Measurements from ENCODE around the gene CBX7.
"Not testable (repeated sequence)": the region's sequence is repeated elsewhere in the genome, so short reads cannot be mapped to it uniquely, and the experiment has no call there.

CBX7 gene

GRCh38 chr22:39166547-39166946 is 14.1 kb upstream of the CBX7 start:
- no peak overlapping the region for H3K4me3 ChIP-seq (replicated peaks; ENCODE audit: low read depth, low read length)
- DNase-seq (ENCODE audit: extremely low read depth, insufficient read length) = no peak

GRCh38 chr22:39156093-39156492 is 3.6 kb upstream of the CBX7 start:
- H3K27me3 ChIP-seq (replicated peaks; ENCODE audit: control insufficient read depth, insufficient read depth, low read length); H3K36me3 ChIP-seq (ENCODE audit: control insufficient read depth, insufficient read depth, low read length); H3K4me3 ChIP-seq (replicated peaks; ENCODE audit: low read depth, low read length); DNase-seq (ENCODE audit: extremely low read depth, insufficient read length): not testable (repeated sequence)

More at GRCh38 chr22:39166547-39166946, 14.1 kb upstream of the CBX7 start:
- TF ChIP-seq, protein P1, sequence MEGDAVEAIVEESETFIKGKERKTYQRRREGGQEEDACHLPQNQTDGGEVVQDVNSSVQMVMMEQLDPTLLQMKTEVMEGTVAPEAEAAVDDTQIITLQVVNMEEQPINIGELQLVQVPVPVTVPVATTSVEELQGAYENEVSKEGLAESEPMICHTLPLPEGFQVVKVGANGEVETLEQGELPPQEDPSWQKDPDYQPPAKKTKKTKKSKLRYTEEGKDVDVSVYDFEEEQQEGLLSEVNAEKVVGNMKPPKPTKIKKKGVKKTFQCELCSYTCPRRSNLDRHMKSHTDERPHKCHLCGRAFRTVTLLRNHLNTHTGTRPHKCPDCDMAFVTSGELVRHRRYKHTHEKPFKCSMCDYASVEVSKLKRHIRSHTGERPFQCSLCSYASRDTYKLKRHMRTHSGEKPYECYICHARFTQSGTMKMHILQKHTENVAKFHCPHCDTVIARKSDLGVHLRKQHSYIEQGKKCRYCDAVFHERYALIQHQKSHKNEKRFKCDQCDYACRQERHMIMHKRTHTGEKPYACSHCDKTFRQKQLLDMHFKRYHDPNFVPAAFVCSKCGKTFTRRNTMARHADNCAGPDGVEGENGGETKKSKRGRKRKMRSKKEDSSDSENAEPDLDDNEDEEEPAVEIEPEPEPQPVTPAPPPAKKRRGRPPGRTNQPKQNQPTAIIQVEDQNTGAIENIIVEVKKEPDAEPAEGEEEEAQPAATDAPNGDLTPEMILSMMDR (IDR thresholded peaks at IDR 0.05; ENCODE audit: insufficient read depth, low read length, poor library complexity, severe bottlenecking) = no peak
- no peaks in the 10 kb centered on the region for H3K27me3 ChIP-seq (replicated peaks; ENCODE audit: control insufficient read depth, insufficient read depth, low read length)
- no peaks in the 10 kb centered on the region for H3K36me3 ChIP-seq (ENCODE audit: control insufficient read depth, insufficient read depth, low read length)

- H3K4me3 ChIP-seq (replicated peaks; ENCODE audit: low read depth, low read length) = no peak overlapping the region
- DNase-seq (ENCODE audit: extremely low read depth, insufficient read length) = no peak
- H3K27me3 ChIP-seq (replicated peaks; ENCODE audit: control insufficient read depth, insufficient read depth, low read length) = no peaks in the 10 kb centered on the region
- H3K36me3 ChIP-seq (ENCODE audit: control insufficient read depth, insufficient read depth, low read length) = no peaks in the 10 kb centered on the region
- TF ChIP-seq, protein P1 (IDR thresholded peaks at IDR 0.05; ENCODE audit: insufficient read depth, low read length, poor library complexity, severe bottlenecking) = no peak
Observed at GRCh38 chr22:39155421-39155820, 2.9 kb upstream of the CBX7 start.

DNA sequence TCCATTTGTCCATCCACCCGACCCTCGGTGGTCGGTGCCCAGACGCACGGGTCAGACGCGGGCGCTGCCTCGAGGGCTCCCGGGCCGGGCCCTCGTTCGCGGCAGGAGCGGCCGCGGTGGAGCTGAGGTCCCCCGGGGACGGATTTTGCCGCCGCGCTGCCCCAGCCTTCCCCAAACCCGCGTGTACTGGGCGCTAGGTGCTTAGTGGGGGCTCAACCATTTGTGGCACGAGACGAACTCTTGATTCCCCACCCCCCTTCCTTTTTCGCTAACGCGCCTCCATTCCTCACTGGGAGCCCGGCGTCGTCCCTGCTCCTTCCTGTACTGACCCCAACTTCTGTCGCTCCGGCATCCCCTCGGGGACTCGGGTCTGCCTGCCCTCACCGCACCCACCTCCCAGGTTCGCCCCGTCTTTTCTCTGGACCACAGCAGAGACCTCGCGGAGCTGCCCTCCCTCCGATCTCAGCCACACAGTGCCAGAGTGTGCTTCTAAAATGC is 789 bp upstream of the CBX7 start:
- peaks cover 4% of the 10 kb centered on the region for H3K36me3 ChIP-seq (ENCODE audit: control insufficient read depth, insufficient read depth, low read length)
- no peak for DNase-seq (ENCODE audit: extremely low read depth, insufficient read length)
- H3K4me3 ChIP-seq (replicated peaks; ENCODE audit: low read depth, low read length) = peak overlapping the region; percentile 68
- no peaks in the 10 kb centered on the region for H3K27me3 ChIP-seq (replicated peaks; ENCODE audit: control insufficient read depth, insufficient read depth, low read length)
- TF ChIP-seq, protein P1 (IDR thresholded peaks at IDR 0.05; ENCODE audit: insufficient read depth, low read length, poor library complexity, severe bottlenecking) = no peak

GRCh38 chr22:39152024-39152510 is 413 bp downstream of the CBX7 start:
- TF ChIP-seq, protein P1 (IDR thresholded peaks at IDR 0.05; ENCODE audit: insufficient read depth, low read length, poor library complexity, severe bottlenecking) = no peak
- Histone ChIP-seq H3K4me3 (replicated peaks; ENCODE audit: low read depth, low read length) (peak overlapping the region; percentile 92), H3K36me3 (ENCODE audit: control insufficient read depth, insufficient read depth, low read length) (peaks cover 4% of the 10 kb centered on the region), H3K27me3 (replicated peaks; ENCODE audit: control insufficient read depth, insufficient read depth, low read length) (no peaks in the 10 kb centered on the region)
- peak; percentile 37 for DNase-seq (ENCODE audit: extremely low read depth, insufficient read length)

DNA sequence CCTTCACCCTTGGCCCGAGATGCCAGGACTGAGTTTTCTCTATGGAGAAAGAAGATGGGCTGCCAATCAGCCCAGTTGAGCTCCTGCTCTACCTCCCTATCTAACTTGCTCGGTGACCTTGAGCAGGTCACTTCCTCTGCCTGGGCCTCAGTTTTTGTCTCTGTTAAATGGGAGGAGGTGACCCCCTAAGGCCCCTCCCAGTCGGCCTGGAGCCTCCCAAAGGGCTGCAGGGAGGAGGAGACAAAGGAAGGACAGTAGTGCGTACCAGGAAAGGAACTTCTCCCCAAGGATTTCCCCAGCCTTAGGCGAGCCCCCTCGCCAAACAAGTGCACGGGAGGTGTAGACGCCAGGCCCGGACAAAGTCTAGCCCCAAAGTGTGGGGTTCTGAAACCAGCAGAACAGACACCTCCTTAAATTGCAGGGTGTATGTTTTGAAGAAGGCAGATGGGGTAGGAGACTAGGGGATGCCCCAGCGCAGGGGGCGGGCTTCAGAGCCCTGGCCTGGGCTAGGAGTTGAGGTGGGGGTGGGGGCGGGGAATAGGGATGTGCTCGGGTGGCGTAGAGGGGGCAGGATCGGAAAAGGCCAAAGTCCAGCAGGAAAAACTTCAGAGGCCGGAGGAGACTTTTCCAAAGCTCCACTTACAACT is 1.0 kb downstream of the CBX7 start:
- no peaks in the 10 kb centered on the region for H3K27me3 ChIP-seq (replicated peaks; ENCODE audit: control insufficient read depth, insufficient read depth, low read length)
- TF ChIP-seq, protein P1 (IDR thresholded peaks at IDR 0.05; ENCODE audit: insufficient read depth, low read length, poor library complexity, severe bottlenecking) = no peak
- no peak for DNase-seq (ENCODE audit: extremely low read depth, insufficient read length)
- peaks cover 4% of the 10 kb centered on the region for H3K36me3 ChIP-seq (ENCODE audit: control insufficient read depth, insufficient read depth, low read length)
- H3K4me3 ChIP-seq (replicated peaks; ENCODE audit: low read depth, low read length) = peak overlapping the region; percentile 92
